Peyer's patch (tissue), 4 donors: ENCODE data around the gene SPATA2L.

ENCODE experiments used
- CTCF ChIP-seq, 6 experiments: fragments of 450-650 bp in 4 of 6; fragments of 200-600 bp in 2 of 6; sonication (generic) in 1 of 6; IDR thresholded peaks; one replicate each; pipeline ENCODE4 v1.5.1; 2017 to 2019; ENCODE audit warnings: antibody characterized with exemption in 6 of 6, mild to moderate bottlenecking in 3 of 6, moderate library complexity in 1 of 6
- POLR2A ChIP-seq, 2 donors: fragments of 450-650 bp; IDR thresholded peaks; one replicate each; pipeline ENCODE4 v1.5.1; 2017; ENCODE audit warnings: antibody characterized with exemption in 2 of 2, mild to moderate bottlenecking in 2 of 2, moderate library complexity in 2 of 2

- TF ChIP-seq CTCF (IDR thresholded peaks at IDR 0.05) (no peak), POLR2A (IDR thresholded peaks at IDR 0.05) (no peak)
Measured at GRCh38 chr16:89695086-89695874, 6.2 kb downstream of the SPATA2L start.
